GM20000 (cell line): ENCODE data around the gene FGD3.

Experiments used
- DNase-seq: peaks from one replicate; pipeline ENCODE4 v3.0.0; 2012; ENCODE audit warnings: low spot score
- TF ChIP-seq, protein P1 (sequence below): IDR thresholded peaks from 2 replicates; pipeline ENCODE4 v1.5.1; 2012; ENCODE audit warnings: mild to moderate bottlenecking, control low read depth; ENCODE audit errors: extremely low read depth, missing control alignments

FGD3 gene

DNA sequence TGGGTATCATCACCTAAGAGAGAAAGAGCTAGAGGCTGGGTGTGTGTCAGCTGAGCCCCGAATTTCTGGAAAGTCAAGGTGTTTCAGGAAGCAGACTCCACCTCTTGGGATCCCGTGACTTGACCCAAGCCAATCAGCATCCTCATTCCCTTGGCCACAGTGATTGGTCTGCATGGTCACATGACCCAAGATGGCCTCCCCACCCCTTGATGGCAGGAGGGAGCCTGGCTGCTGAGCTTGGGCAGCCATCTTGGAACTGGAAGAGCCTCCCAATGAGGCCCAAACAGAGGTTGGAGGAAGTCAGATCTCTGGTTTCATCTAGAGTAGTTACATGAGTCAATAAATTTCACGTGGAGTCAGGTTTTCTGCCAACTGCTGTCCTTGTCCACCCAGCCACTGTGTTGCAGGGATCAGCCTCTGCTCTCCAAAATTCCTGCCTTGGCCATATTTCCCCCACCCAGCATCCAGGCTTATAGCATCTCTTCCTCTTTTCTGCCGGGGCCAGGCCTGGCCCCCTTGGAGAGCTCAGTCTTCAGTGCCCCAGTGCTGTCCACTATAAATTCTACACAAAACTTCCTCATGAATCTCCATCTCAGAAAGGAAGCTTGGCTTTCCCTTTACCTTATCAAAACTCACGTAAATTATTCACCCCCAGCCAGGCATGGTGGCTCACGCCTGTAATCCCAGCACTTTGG is 93.9 kb downstream of the FGD3 start:
- TF ChIP-seq, protein P1, sequence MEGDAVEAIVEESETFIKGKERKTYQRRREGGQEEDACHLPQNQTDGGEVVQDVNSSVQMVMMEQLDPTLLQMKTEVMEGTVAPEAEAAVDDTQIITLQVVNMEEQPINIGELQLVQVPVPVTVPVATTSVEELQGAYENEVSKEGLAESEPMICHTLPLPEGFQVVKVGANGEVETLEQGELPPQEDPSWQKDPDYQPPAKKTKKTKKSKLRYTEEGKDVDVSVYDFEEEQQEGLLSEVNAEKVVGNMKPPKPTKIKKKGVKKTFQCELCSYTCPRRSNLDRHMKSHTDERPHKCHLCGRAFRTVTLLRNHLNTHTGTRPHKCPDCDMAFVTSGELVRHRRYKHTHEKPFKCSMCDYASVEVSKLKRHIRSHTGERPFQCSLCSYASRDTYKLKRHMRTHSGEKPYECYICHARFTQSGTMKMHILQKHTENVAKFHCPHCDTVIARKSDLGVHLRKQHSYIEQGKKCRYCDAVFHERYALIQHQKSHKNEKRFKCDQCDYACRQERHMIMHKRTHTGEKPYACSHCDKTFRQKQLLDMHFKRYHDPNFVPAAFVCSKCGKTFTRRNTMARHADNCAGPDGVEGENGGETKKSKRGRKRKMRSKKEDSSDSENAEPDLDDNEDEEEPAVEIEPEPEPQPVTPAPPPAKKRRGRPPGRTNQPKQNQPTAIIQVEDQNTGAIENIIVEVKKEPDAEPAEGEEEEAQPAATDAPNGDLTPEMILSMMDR = no peak
- DNase-seq = no peak

DNA sequence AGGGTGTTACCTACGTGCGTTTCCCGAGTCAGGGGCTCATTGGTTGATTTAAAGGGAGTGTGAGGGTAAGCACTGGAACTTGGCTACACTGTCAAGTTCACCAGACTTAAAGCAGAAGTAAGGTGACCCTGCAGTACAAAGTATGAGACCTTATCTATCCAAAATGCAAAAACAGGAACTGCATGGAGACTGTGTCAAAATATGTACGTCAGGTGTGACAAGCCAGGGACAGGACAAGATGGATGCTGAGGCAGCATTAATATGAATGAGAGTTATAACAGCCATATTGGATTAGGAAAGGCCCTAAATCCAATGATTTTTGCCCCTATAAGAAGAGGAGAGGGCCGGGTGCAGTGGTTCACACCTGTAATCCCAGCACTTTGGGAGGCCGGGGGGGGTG is 95.8 kb downstream of the FGD3 start:
- TF ChIP-seq, protein P1 = no peak
- DNase-seq = no peak

DNA sequence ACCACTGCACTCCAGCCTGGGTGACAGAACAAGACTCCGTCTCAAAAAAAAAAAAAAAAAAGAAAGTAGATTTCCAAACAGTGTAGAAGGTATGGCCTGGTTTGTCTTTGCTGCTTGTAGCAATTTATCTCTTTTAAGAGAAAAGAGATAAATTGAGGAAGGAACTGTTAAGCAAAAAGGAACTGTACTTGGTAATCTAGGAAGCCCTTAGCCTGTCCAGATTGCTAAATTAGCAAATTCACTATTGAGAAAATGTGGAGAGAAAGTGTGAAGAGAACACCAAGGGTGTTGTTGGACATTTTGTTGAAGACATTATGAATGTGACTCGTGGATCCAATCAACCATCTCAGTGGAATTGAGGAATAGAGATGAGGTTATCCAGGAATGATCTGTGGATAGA is 98.2 kb downstream of the FGD3 start:
- TF ChIP-seq, protein P1 = no peak
- DNase-seq = no peak

DNA sequence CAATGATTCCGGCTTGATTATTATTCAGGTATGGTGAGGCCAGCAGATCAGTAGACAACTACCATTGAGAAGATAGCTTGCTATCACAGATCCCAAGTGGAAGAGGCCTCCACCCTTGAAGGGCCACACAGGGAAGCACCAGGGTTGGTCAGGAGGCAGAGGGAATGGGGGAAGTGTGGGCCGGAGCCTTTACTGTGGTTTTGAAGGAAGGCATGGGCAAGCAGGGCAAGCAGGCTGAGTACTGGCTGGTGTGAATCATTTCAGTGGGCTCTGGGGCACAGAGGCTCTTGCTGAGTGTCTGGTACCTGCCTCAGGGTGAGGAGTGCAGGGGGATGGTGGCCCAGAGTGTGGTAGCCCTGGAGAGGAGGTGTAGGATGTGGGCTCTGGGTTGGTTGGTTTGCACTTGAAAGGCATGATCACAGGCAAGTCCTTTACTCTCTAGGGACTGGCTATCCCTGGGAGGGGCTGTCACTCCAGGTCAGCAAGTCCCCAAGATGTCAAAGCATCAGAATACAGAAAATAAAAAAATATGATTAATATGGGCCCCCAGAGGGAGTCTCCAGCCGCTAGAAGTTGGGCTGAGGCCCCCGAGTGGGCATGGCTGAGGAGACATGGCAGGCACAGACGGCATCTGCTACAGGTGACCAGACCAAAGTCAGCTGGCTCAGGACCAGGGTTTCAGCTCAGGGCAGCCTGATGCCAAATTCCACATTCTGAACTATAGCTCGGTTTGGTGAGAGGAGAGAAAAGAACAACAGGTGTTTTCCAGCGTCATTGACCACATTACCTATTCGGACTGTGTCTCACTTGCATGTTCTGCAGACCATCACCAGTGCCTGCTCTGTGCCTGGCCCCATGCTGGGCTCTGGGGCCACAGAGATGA is 101.5 kb downstream of the FGD3 start:
- no peak for DNase-seq
- TF ChIP-seq, protein P1 = no peak

DNA sequence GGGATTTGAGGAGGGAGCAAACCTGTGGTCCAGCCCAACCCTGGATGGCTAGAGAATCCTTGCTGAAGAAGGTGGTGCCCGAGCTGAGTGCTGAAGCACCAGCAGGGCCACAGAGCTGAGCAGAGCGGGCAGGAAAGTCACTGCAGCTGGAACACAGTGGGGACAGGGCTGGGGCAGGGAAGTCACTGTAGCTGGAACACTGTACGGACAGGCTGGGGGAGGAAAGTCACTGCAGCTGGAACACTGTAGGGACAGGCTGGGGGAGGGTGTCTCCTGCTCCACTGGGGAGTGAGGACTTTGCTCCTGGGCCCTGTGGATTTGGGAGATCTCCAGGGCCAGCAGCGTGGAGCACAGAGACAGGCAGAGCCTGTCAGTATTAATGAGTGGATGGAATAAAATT is 102.2 kb downstream of the FGD3 start:
- TF ChIP-seq, protein P1 = no peak
- no peak for DNase-seq

DNA sequence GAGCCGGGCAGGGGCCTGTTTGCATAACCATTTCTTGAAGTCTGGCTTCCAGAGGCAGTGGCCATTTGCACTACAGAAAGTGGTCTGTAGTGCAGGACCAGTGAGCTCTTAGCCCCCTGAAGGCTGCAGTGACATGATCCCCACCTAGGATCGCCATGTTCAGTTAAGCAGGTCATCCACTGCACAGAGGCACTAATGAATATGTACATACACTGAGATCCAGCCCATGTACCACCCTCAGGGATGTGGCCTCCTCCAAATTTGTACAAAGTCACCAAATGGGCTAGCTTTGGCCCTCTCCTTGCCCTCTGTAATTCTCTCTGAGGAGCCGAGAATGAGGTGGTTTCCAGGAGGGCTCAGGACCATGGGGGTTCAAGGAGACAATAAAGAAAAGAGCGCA is 102.9 kb downstream of the FGD3 start:
- TF ChIP-seq, protein P1 = no peak
- DNase-seq = no peak

DNA sequence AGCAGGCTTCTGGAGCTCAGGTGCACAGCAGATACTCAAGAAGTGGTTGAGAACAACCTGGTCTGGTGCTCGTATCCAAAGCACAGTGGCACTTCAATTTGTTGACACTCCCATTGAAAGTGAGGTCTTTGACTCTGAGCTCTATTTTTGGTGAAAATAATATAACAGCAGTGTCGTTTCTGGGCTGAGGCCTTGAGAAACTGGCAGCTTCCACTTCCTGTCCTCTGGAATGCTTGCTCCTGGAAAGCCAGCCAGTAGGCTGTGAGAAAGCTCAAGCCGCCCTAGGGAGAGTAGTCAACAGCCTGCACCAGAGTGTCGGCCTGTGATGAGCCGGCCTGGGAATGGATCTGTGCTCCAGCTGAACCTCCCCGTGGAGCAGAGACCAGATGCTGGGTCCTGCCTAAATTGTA is 104.4 kb downstream of the FGD3 start:
- TF ChIP-seq, protein P1 = no peak
- no peak for DNase-seq
